Suprapubic skin (tissue), 4 donors: ENCODE measurements around the gene OR51A7. TPM values are rescaled to one million over a fixed set of nuclear protein-coding genes. Genes with fewer than 3 reads are reported as not detected.

Source experiments
- DNase-seq, 2 donors: peaks; one replicate each; pipeline ENCODE4 v3.0.0-alpha.2; 2019; ENCODE audit warnings: low spot score in 2 of 2
- H3K27ac ChIP-seq: fragments of 200-600 bp; sonication (generic); one replicate; pipeline ENCODE4 v1.5.1; 2019
- H3K27me3 ChIP-seq: fragments of 200-600 bp; sonication (generic); one replicate; pipeline ENCODE4 v1.5.1; 2019
- H3K36me3 ChIP-seq: fragments of 200-600 bp; sonication (generic); one replicate; pipeline ENCODE4 v1.5.1; 2019
- H3K4me1 ChIP-seq: fragments of 200-600 bp; sonication (generic); one replicate; pipeline ENCODE4 v1.5.1; 2019
- H3K4me3 ChIP-seq: fragments of 200-600 bp; sonication (generic); one replicate; pipeline ENCODE4 v1.5.1; 2019; ENCODE audit warnings: mild to moderate bottlenecking
- H3K9me3 ChIP-seq: fragments of 200-600 bp; sonication (generic); one replicate; pipeline ENCODE4 v1.5.1; 2019
- EP300 ChIP-seq: sonication (generic); formaldehyde crosslinking; IDR thresholded peaks from one replicate; pipeline ENCODE4 v1.6.1; 2017; ENCODE audit warnings: antibody characterized with exemption
- POLR2A ChIP-seq, 2 donors: fragments of 450-650 bp; IDR thresholded peaks; one replicate each; pipeline ENCODE4 v1.6.1; 2017; ENCODE audit warnings: antibody characterized with exemption in 2 of 2, mild to moderate bottlenecking in 2 of 2, moderate library complexity in 2 of 2
- POLR2AphosphoS5 ChIP-seq, 3 donors: sonication (generic); formaldehyde crosslinking; IDR thresholded peaks; one replicate each; pipeline ENCODE4 v1.6.1; 2017; ENCODE audit warnings: antibody characterized with exemption in 3 of 3
- WGBS: methylation state at CpG from one replicate; pipeline ENCODE4 v1.1.5; 2018; 5-methylcytosine and 5-hydroxymethylcytosine counted together
- total RNA-seq, 4 donors: library from RNA; depleted of rRNA; stranded (reverse); fragments of >200 nt; gene quantifications; one replicate each; pipeline ENCODE4 v1.1.0, GENCODE V29; 2016
- TF ChIP-seq, protein P1 (sequence below), 2 donors: fragments of 200-600 bp in 1 of 2; fragments of 450-650 bp in 1 of 2; sonication (generic) in 1 of 2; IDR thresholded peaks; one replicate each; pipeline ENCODE4 v1.5.1; 2016 to 2019; ENCODE audit warnings: antibody characterized with exemption in 2 of 2, mild to moderate bottlenecking in 1 of 2, moderate library complexity in 1 of 2

OR51A7 gene
- total RNA-seq, 4 donors from 2014 or later, result not detected

DNA sequence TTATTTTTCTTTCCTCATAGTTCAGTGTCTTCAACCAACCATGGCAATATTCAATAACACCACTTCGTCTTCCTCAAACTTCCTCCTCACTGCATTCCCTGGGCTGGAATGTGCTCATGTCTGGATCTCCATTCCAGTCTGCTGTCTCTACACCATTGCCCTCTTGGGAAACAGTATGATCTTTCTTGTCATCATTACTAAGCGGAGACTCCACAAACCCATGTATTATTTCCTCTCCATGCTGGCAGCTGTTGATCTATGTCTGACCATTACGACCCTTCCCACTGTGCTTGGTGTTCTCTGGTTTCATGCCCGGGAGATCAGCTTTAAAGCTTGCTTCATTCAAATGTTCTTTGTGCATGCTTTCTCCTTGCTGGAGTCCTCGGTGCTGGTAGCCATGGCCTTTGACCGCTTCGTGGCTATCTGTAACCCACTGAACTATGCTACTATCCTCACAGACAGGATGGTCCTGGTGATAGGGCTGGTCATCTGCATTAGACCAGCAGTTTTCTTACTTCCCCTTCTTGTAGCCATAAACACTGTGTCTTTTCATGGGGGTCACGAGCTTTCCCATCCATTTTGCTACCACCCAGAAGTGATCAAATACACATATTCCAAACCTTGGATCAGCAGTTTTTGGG lies 21.6 kb upstream of the OR51A7 start, which contains the start of gene OR51T1:
OR51T1 (plus strand) TSS at position 41 of the 641 bp plus-strand sequence; CDS start at position 41, 0 bp downstream.
- H3K4me3 ChIP-seq, result no peak within 1 kb of the TSS
- DNase-seq, result no peak
- no peaks in the 10 kb centered on the region for H3K36me3 ChIP-seq
- H3K27ac ChIP-seq, result no peak within 1 kb of the TSS
- no peaks in the 10 kb centered on the region for H3K27me3 ChIP-seq
- H3K4me1 ChIP-seq, result no peaks in the 10 kb centered on the region
- TF ChIP-seq POLR2AphosphoS5 (IDR thresholded peaks at IDR 0.05) (no peak), POLR2A (IDR thresholded peaks at IDR 0.05) (no peak), EP300 (no peak)
- TF ChIP-seq, protein P1, sequence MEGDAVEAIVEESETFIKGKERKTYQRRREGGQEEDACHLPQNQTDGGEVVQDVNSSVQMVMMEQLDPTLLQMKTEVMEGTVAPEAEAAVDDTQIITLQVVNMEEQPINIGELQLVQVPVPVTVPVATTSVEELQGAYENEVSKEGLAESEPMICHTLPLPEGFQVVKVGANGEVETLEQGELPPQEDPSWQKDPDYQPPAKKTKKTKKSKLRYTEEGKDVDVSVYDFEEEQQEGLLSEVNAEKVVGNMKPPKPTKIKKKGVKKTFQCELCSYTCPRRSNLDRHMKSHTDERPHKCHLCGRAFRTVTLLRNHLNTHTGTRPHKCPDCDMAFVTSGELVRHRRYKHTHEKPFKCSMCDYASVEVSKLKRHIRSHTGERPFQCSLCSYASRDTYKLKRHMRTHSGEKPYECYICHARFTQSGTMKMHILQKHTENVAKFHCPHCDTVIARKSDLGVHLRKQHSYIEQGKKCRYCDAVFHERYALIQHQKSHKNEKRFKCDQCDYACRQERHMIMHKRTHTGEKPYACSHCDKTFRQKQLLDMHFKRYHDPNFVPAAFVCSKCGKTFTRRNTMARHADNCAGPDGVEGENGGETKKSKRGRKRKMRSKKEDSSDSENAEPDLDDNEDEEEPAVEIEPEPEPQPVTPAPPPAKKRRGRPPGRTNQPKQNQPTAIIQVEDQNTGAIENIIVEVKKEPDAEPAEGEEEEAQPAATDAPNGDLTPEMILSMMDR (IDR thresholded peaks at IDR 0.05), result no peak
- H3K9me3 ChIP-seq, result no peaks in the 10 kb centered on the region
- WGBS, result 81% methylated on average over 8 of the region's 8 CpGs

- Histone ChIP-seq H3K27ac (no peak overlapping the region), H3K27me3 (no peaks in the 10 kb centered on the region), H3K36me3 (no peaks in the 10 kb centered on the region), H3K9me3 (no peaks in the 10 kb centered on the region), H3K4me1 (no peaks in the 10 kb centered on the region), H3K4me3 (no peak overlapping the region)
- no peak for DNase-seq
- TF ChIP-seq, protein P1 (IDR thresholded peaks at IDR 0.05), result no peak
- TF ChIP-seq POLR2A (IDR thresholded peaks at IDR 0.05) (no peak), EP300 (no peak), POLR2AphosphoS5 (IDR thresholded peaks at IDR 0.05) (no peak)
- 85% methylated on average over 5 of the region's 5 CpGs for WGBS
These were observed 21.0 kb upstream of the OR51A7 start for GRCh38 chr11:4882543-4882942.

- H3K27ac ChIP-seq, result no peak overlapping the region
- TF ChIP-seq POLR2A (IDR thresholded peaks at IDR 0.05) (no peak), EP300 (no peak), POLR2AphosphoS5 (IDR thresholded peaks at IDR 0.05) (no peak)
- TF ChIP-seq, protein P1 (IDR thresholded peaks at IDR 0.05), result no peak
- no peaks in the 10 kb centered on the region for H3K9me3 ChIP-seq
- no peaks in the 10 kb centered on the region for H3K27me3 ChIP-seq
- no peaks in the 10 kb centered on the region for H3K36me3 ChIP-seq
- H3K4me1 ChIP-seq, result no peaks in the 10 kb centered on the region
- DNase-seq, result no peak
- 54% methylated on average over 3 of the region's 3 CpGs for WGBS
- no peak overlapping the region for H3K4me3 ChIP-seq
These were observed 19.2 kb upstream of the OR51A7 start for GRCh38 chr11:4884361-4884760.

GRCh38 chr11:4886186-4886585 lies 17.4 kb upstream of the OR51A7 start:
- H3K36me3 ChIP-seq, result no peaks in the 10 kb centered on the region
- H3K4me3 ChIP-seq, result no peak overlapping the region
- TF ChIP-seq POLR2A (IDR thresholded peaks at IDR 0.05) (no peak), EP300 (no peak), POLR2AphosphoS5 (IDR thresholded peaks at IDR 0.05) (no peak)
- TF ChIP-seq, protein P1 (IDR thresholded peaks at IDR 0.05), result no peak
- no peak for DNase-seq
- H3K27ac ChIP-seq, result no peak overlapping the region
- H3K9me3 ChIP-seq, result no peaks in the 10 kb centered on the region
- no peaks in the 10 kb centered on the region for H3K27me3 ChIP-seq
- no peaks in the 10 kb centered on the region for H3K4me1 ChIP-seq
- WGBS, result 73% methylated on average over 3 of the region's 3 CpGs

DNA sequence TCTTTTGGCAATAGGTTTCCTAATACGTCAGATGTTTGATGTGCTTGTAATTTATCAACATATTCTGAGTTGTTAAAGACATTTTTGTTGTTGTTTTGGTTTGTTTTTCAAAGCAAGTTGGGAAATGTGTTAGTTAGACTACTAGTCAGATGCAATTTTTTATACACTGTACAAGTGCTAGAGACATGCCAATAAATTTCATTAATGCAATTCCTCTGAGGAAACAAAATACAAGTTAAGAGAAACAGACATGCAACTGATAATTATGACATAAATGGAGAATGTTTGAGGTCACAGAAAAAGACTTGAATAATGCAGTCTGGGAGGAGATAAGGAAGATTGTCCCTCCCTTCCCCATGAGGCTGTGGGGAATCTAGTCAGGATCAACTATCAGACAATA lies 16.0 kb upstream of the OR51A7 start:
- no peaks in the 10 kb centered on the region for H3K9me3 ChIP-seq
- no peaks in the 10 kb centered on the region for H3K36me3 ChIP-seq
- no peaks in the 10 kb centered on the region for H3K4me1 ChIP-seq
- H3K27me3 ChIP-seq, result no peaks in the 10 kb centered on the region
- DNase-seq, result no peak
- WGBS, result 0% methylated on average over 1 of the region's 1 CpG
- no peak overlapping the region for H3K27ac ChIP-seq
- TF ChIP-seq, protein P1 (IDR thresholded peaks at IDR 0.05), result no peak
- no peak for TF ChIP-seq POLR2AphosphoS5 (IDR thresholded peaks at IDR 0.05)
- TF ChIP-seq EP300, result no peak
- TF ChIP-seq POLR2A (IDR thresholded peaks at IDR 0.05), result no peak
- H3K4me3 ChIP-seq, result no peak overlapping the region
